Heart right ventricle (tissue), 16 donors: Measurements from ENCODE around the gene PCDHA3. TPM values are rescaled to one million over a fixed set of nuclear protein-coding genes. Genes with fewer than 3 reads are reported as not detected.
A peak's percentile ranks its signal among the peaks of the same experiment; 100 is the strongest.
"Not testable (repeated sequence)": the region's sequence is repeated elsewhere in the genome, so short reads cannot be mapped to it uniquely, and the experiment has no call there.

ENCODE experiments used
- ATAC-seq, 8 donors: fragments of 200-7000 bp; cut with Tn5 transposase; one replicate each; pipeline ENCODE4 v1.9.1; 2020; ENCODE audit warnings: mild to moderate bottlenecking in 8 of 8, moderate library complexity in 8 of 8, moderate number of reproducible peaks in 1 of 8
- DNase-seq, 2 donors: peaks; one replicate each; pipeline ENCODE4 v3.0.0-alpha.2; 2020
- H3K27ac ChIP-seq, 10 donors: fragments of 200-600 bp; sonication (generic) in 2 of 10; one replicate each; pipeline versions ENCODE4 v1.5.0 to v1.8.0; 2020 to 2022; ENCODE audit warnings: mild to moderate bottlenecking in 3 of 10
- H3K27me3 ChIP-seq, 7 donors: fragments of 200-600 bp; one replicate each; pipeline ENCODE4 v1.8.0; 2021 to 2022; ENCODE audit warnings: mild to moderate bottlenecking in 2 of 7
- H3K36me3 ChIP-seq, 9 donors: fragments of 200-600 bp; sonication (generic) in 1 of 9; one replicate each; pipeline versions ENCODE4 v1.5.0 to v1.8.0; 2020 to 2022; ENCODE audit warnings: mild to moderate bottlenecking in 2 of 9
- H3K4me1 ChIP-seq, 9 donors: fragments of 200-600 bp; sonication (generic) in 1 of 9; one replicate each; pipeline versions ENCODE4 v1.5.0 to v1.8.0; 2020 to 2022; ENCODE audit warnings: mild to moderate bottlenecking in 4 of 9
- H3K4me3 ChIP-seq, 10 donors: fragments of 200-600 bp; sonication (generic) in 2 of 10; one replicate each; pipeline versions ENCODE4 v1.5.0 to v1.8.0; 2020 to 2022; ENCODE audit warnings: mild to moderate bottlenecking in 7 of 10, moderate library complexity in 2 of 10
- H3K9me3 ChIP-seq, 11 donors: fragments of 200-600 bp in 10 of 11; sonication (generic) in 2 of 11; one replicate each; pipeline versions ENCODE4 v1.5.0 to v1.8.0; 2013 to 2022; ENCODE audit warnings: mild to moderate bottlenecking in 2 of 11, control low read depth in 1 of 11, moderate library complexity in 1 of 11
- CTCF ChIP-seq, 9 donors: fragments of 200-600 bp; sonication (generic) in 2 of 9; IDR thresholded peaks; one replicate each; pipeline versions ENCODE4 v1.5.0 to v1.8.0; 2021 to 2022; ENCODE audit warnings: antibody characterized with exemption in 9 of 9, mild to moderate bottlenecking in 5 of 9, moderate library complexity in 1 of 9
- WGBS, 2 donors: extraction: QIAGEN DNeasy Blood & Tissue Kit; methylation state at CpG; one replicate each; pipeline ENCODE4 v1.1.7; 2013; ENCODE audit warnings: inconsistent platforms in 1 of 2; 5-methylcytosine and 5-hydroxymethylcytosine counted together
- intact Hi-C, 10 donors: fragments of 100-400 bp; cut with DNase I; formaldehyde crosslinking; loops; one replicate each; pipeline versions ENCODE4 v1.11.1 to v1.14.2; 2022
- polyA plus RNA-seq, 2 donors: library from polyadenylated mRNA; stranded (reverse); fragments of 200-250 nt; gene quantifications; one replicate each; pipeline ENCODE4 v1.2.3, GENCODE V29; 2013
- total RNA-seq, 10 donors: library from RNA; stranded (reverse); fragmentation: NEBNext Ultra II Directional in 3 of 10; extraction: Animal tissue kit (Norgen Biotek cat#: 25700) in 3 of 10; gene quantifications; one replicate each; pipeline versions ENCODE4 v1.2.1 to v1.2.4, GENCODE V29; 2021 to 2023
- donor health status: Arrhythmogenic right ventricular cardiomyopathy.
- donor health status: ischemic (EF 13 %, LVEDD 7.1; RV severe dilation, severe dysfunction).
- donor health status: healthy with polysubstance abuse.
- donor health status: DM: no; HTN: yes; CAD: no.
- donor health status: DM: no; HTN: no; CAD: no.
- donor health status: ischemic (EF 25% LVEDD 6.9; RV normal size, moderate dysfunction).
- donor health status: ischemic (EF 25% LVEDD 5.7; RV mildly dilated, moderate dysfunction).
- donor health status: healthy.
- donor health status: DM: yes; HTN: yes; CAD: no.
- donor health status: Ischemic cardiomyopathy.
- donor health status: ischemic (EF 35%, LVEDD 5.7; RV mildly dilated, moderate dysfunction).
- donor health status: nonischemic (EF 11% LVEDD 7.7; RV severe dilation, severe dysfunction).
- donor health status: DM: yes; HTN: yes; CAD: no.
- donor health status: PGD.
- donor health status: ischemic (EF 29% LVEDD 5.4; RV normal size, mild dysfunction).
- donor health status: nonischemic (EF 23%, LVEDD 6.1; RV moderate dilation, normal function).

Gene PCDHA3
- total and polyA plus RNA-seq, 12 donors = 0.03 to 0.17 (median 0.10) TPM; not detected in 5

GRCh38 chr5:140794595-140795258, 6.1 kb upstream of the PCDHA3 start, which contains the start of gene PCDHA2:
PCDHA2 (plus strand) TSS chr5:140794852.
- 14 to 15% methylated on average over 27 of the region's 27 CpGs for WGBS, 2 donors
- peak in 2 of 9 donors; percentile 28 to 29 for TF ChIP-seq CTCF (IDR thresholded peaks at IDR 0.05)
- H3K36me3 ChIP-seq = no peaks in the 10 kb centered on the region
- peaks cover 0 to 50% (median 18%) of the 10 kb centered on the region in 7 donors for H3K27me3 ChIP-seq
- intact Hi-C loops = no loop called here
- ATAC-seq (no peak), DNase-seq (no peak)
- no peaks in the 10 kb centered on the region for H3K4me1 ChIP-seq
- H3K27ac ChIP-seq = no peak within 1 kb of the TSS
- peaks cover 0 to 91% (median 20%) of the 10 kb centered on the region in 11 donors for H3K9me3 ChIP-seq
- H3K4me3 ChIP-seq = peak within 1 kb of the TSS in 2 of 10 donors; percentile 30 to 37

- peak overlapping the region in 2 of 10 donors; percentile 30 to 37 for H3K4me3 ChIP-seq
Measured at GRCh38 chr5:140795259-140795641, 5.6 kb upstream of the PCDHA3 start.

GRCh38 chr5:140796072-140796717, 4.7 kb upstream of the PCDHA3 start:
- ATAC-seq, H3K36me3 ChIP-seq, H3K4me1 ChIP-seq, DNase-seq, intact Hi-C loops, H3K4me3 ChIP-seq, H3K27ac ChIP-seq: not testable (repeated sequence)
- WGBS, 2 donors = 37 to 50% methylated on average over 59 to 72 of the region's 72 CpGs
- Histone ChIP-seq H3K27me3 (peaks cover 0 to 61% (median 21%) of the 10 kb centered on the region in 7 donors), H3K9me3 (peaks cover 0 to 84% (median 20%) of the 10 kb centered on the region in 11 donors)

More at GRCh38 chr5:140795259-140795641, 5.6 kb upstream of the PCDHA3 start:
- H3K27me3 ChIP-seq = peaks cover 0 to 54% (median 18%) of the 10 kb centered on the region in 7 donors
- peak in 1 of 9 donors; percentile 14 for TF ChIP-seq CTCF (IDR thresholded peaks at IDR 0.05)
- intact Hi-C loops = no loop called here
- peaks cover 0 to 86% (median 20%) of the 10 kb centered on the region in 11 donors for H3K9me3 ChIP-seq
- H3K4me1 ChIP-seq = no peaks in the 10 kb centered on the region
- ATAC-seq (no peak), DNase-seq (no peak)
- WGBS, 2 donors = 16 to 19% methylated on average over 15 of the region's 15 CpGs
- no peaks in the 10 kb centered on the region for H3K36me3 ChIP-seq
- no peak overlapping the region for H3K27ac ChIP-seq

- H3K4me1 ChIP-seq = no peaks in the 10 kb centered on the region
- intact Hi-C loops = no loop called here
- WGBS, 2 donors = 42 to 50% methylated on average over 39 of the region's 39 CpGs
- no peak overlapping the region for H3K4me3 ChIP-seq
- H3K9me3 ChIP-seq = peaks cover 0 to 84% (median 21%) of the 10 kb centered on the region in 11 donors
- ATAC-seq (no peak), DNase-seq (no peak)
- no peak overlapping the region for H3K27ac ChIP-seq
- H3K27me3 ChIP-seq = peaks cover 0 to 67% (median 26%) of the 10 kb centered on the region in 7 donors
- no peak for TF ChIP-seq CTCF (IDR thresholded peaks at IDR 0.05)
- H3K36me3 ChIP-seq = no peaks in the 10 kb centered on the region
Measured at GRCh38 chr5:140796718-140797095, 4.2 kb upstream of the PCDHA3 start.
